Liver (tissue), 3 donors: ENCODE measurements around the gene BRAP.
"Not testable (repeated sequence)": the region's sequence is repeated elsewhere in the genome, so short reads cannot be mapped to it uniquely, and the experiment has no call there.

Experiments used
- EGR1 ChIP-seq, 2 donors: IDR thresholded peaks; 2 replicates each; pipeline ENCODE4 v1.6.1; 2016 to 2018; ENCODE audit warnings: antibody characterized with exemption in 2 of 2, low read depth in 2 of 2
- FOXA1 ChIP-seq: IDR thresholded peaks from 2 replicates; pipeline ENCODE4 v1.6.1; 2016; ENCODE audit warnings: antibody characterized with exemption
- GABPA ChIP-seq, 2 donors: IDR thresholded peaks in 1 of 2; conservative IDR thresholded peaks in 1 of 2; 2 replicates each; pipeline ENCODE4 v1.6.1; 2016; ENCODE audit warnings: antibody characterized with exemption in 2 of 2, mild to moderate bottlenecking in 1 of 2, moderate library complexity in 1 of 2
- JUND ChIP-seq, 2 donors: IDR thresholded peaks; 2 replicates each; pipeline ENCODE4 v1.6.1; 2016; ENCODE audit warnings: antibody characterized with exemption in 2 of 2
- REST ChIP-seq: IDR thresholded peaks from 2 replicates; pipeline ENCODE4 v1.6.1; 2016; ENCODE audit warnings: antibody characterized with exemption, mild to moderate bottlenecking
- SP1 ChIP-seq: IDR thresholded peaks from 2 replicates; pipeline ENCODE4 v1.6.1; 2018; ENCODE audit warnings: antibody characterized with exemption, mild to moderate bottlenecking
- TAF1 ChIP-seq: conservative IDR thresholded peaks from 2 replicates; pipeline ENCODE4 v1.6.1; 2016; ENCODE audit warnings: antibody characterized with exemption, mild to moderate bottlenecking
- YY1 ChIP-seq: IDR thresholded peaks from 2 replicates; pipeline ENCODE4 v1.6.1; 2016; ENCODE audit warnings: antibody characterized with exemption, mild to moderate bottlenecking
- TF ChIP-seq, protein P1 (sequence below): fragments of 150-350 bp; IDR thresholded peaks from 2 replicates; pipeline ENCODE4 v1.5.1; 2017; ENCODE audit warnings: improper control_type of control experiment, low read depth, low read length; ENCODE audit not compliant: missing input control
- TF ChIP-seq, protein P2 (sequence below): IDR thresholded peaks from 2 replicates; pipeline ENCODE4 v1.6.1; 2016; ENCODE audit warnings: antibody characterized with exemption
- TF ChIP-seq, protein P3 (sequence below): IDR thresholded peaks from 2 replicates; pipeline ENCODE4 v1.6.1; 2016; ENCODE audit warnings: antibody characterized with exemption
- donor health status: healthy.
- donor health status: healthy.

DNA sequence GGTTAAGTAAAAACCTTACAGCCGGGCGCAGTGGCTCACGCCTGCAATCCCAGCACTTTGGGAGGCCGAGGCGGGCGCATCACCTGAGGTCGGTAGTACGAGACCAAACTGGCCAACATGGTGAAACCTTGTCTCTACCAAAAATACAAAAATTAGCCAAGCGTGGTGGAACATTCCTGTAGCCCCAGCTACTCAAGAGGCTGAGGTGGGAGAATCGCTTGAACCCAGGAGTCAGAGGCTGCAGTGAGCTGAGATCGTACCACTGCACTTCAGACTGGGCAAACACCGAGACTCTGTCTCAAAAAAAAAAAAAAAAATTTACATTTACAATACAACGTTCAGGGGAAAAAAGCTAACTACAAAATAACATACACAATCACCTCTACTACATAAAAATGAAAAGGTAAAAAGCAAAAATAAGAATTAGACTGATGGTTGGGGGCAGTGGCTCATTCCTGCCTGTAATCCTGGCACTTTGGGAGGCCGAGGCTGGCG, 90.4 kb downstream of the BRAP start:
- TF ChIP-seq, protein P1, sequence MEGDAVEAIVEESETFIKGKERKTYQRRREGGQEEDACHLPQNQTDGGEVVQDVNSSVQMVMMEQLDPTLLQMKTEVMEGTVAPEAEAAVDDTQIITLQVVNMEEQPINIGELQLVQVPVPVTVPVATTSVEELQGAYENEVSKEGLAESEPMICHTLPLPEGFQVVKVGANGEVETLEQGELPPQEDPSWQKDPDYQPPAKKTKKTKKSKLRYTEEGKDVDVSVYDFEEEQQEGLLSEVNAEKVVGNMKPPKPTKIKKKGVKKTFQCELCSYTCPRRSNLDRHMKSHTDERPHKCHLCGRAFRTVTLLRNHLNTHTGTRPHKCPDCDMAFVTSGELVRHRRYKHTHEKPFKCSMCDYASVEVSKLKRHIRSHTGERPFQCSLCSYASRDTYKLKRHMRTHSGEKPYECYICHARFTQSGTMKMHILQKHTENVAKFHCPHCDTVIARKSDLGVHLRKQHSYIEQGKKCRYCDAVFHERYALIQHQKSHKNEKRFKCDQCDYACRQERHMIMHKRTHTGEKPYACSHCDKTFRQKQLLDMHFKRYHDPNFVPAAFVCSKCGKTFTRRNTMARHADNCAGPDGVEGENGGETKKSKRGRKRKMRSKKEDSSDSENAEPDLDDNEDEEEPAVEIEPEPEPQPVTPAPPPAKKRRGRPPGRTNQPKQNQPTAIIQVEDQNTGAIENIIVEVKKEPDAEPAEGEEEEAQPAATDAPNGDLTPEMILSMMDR, result not testable (repeated sequence)
- TF ChIP-seq, protein P2, sequence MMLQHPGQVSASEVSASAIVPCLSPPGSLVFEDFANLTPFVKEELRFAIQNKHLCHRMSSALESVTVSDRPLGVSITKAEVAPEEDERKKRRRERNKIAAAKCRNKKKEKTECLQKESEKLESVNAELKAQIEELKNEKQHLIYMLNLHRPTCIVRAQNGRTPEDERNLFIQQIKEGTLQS, result not testable (repeated sequence)
- TF ChIP-seq REST; FOXA1; TAF1; GABPA (IDR thresholded peaks at IDR 0.05 in 1 of 2, conservative IDR thresholded peaks at IDR 0.05 in 1 of 2); JUND (IDR thresholded peaks at IDR 0.05); SP1; YY1; EGR1 (IDR thresholded peaks at IDR 0.05; ENCODE audit: low read depth in 2 of 2): not testable (repeated sequence)
- TF ChIP-seq, protein P3, sequence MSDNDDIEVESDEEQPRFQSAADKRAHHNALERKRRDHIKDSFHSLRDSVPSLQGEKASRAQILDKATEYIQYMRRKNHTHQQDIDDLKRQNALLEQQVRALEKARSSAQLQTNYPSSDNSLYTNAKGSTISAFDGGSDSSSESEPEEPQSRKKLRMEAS, result not testable (repeated sequence)
